Colonic mucosa (tissue), 4 donors: ENCODE results near the gene CACHD1. TPM values are rescaled to one million over a fixed set of nuclear protein-coding genes. Genes with fewer than 3 reads are reported as not detected.

Experiments
- DNase-seq: peaks from one replicate; pipeline ENCODE4 v3.0.0-alpha.2; 2020
- H3K27ac ChIP-seq: fragments of 200-600 bp; one replicate; pipeline ENCODE4 v1.8.0; 2021
- H3K27me3 ChIP-seq: fragments of 200-600 bp; one replicate; pipeline ENCODE4 v1.8.0; 2021
- H3K36me3 ChIP-seq: fragments of 200-600 bp; one replicate; pipeline ENCODE4 v1.8.0; 2021
- H3K4me1 ChIP-seq: fragments of 200-600 bp; one replicate; pipeline ENCODE4 v1.8.0; 2021; ENCODE audit warnings: mild to moderate bottlenecking
- H3K4me3 ChIP-seq: fragments of 200-600 bp; one replicate; pipeline ENCODE4 v1.8.0; 2021
- H3K9ac ChIP-seq, 2 donors: one replicate each; pipeline ENCODE4 v1.7.0; 2013; ENCODE audit warnings: control low read depth in 2 of 2, low read depth in 2 of 2, low read length in 2 of 2
- H3K9me3 ChIP-seq: fragments of 200-600 bp; one replicate; pipeline ENCODE4 v1.8.0; 2021
- intact Hi-C: fragments of 100-400 bp; cut with DNase I; formaldehyde crosslinking; loops from one replicate; pipeline ENCODE4 v1.14.1; 2022
- total RNA-seq, 2 donors: library from RNA; stranded (reverse); fragmentation: NEBNext Ultra II Directional in 1 of 2; extraction: Animal tissue kit (Norgen Biotek cat#: 25700) in 1 of 2; gene quantifications; one replicate each; pipeline ENCODE4 v1.2.1, GENCODE V29; 2021
- TF ChIP-seq, protein P1 (sequence below): fragments of 200-600 bp; IDR thresholded peaks from one replicate; pipeline ENCODE4 v1.8.0; 2022; ENCODE audit warnings: antibody characterized with exemption, mild to moderate bottlenecking
- donor health status: healthy.
- donor health status: DM: no; HTN: no; CAD: no.
- donor health status: DM: no; HTN: no; CAD: no.

The CACHD1 gene
- total RNA-seq, 2 donors from 2014 or later = 1.5 to 2.0 TPM

DNA sequence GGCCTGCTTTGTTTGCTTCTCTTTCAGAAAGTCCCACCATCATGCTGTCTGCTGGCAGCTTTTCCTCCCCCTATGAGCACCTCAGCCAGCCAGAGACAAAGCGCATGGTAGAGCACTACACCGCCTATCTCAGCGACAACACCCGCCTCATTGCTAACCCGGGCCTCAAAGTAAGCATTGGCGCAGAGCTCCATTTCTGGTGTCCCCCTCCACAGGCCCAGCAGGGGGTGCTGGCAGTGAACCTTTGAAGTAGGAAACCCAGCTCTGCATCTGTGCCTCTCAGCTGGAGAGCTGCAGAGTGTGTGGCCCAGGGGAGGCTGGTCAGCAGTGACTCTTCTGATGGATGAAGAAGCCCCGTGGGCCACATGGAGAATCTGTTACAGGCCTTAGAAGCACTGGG lies 193.7 kb downstream of the CACHD1 start:
- TF ChIP-seq, protein P1, sequence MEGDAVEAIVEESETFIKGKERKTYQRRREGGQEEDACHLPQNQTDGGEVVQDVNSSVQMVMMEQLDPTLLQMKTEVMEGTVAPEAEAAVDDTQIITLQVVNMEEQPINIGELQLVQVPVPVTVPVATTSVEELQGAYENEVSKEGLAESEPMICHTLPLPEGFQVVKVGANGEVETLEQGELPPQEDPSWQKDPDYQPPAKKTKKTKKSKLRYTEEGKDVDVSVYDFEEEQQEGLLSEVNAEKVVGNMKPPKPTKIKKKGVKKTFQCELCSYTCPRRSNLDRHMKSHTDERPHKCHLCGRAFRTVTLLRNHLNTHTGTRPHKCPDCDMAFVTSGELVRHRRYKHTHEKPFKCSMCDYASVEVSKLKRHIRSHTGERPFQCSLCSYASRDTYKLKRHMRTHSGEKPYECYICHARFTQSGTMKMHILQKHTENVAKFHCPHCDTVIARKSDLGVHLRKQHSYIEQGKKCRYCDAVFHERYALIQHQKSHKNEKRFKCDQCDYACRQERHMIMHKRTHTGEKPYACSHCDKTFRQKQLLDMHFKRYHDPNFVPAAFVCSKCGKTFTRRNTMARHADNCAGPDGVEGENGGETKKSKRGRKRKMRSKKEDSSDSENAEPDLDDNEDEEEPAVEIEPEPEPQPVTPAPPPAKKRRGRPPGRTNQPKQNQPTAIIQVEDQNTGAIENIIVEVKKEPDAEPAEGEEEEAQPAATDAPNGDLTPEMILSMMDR = no peak
- no peaks in the 10 kb centered on the region for H3K36me3 ChIP-seq
- no peak for DNase-seq
- no peak overlapping the region for H3K4me3 ChIP-seq
- H3K9me3 ChIP-seq = no peaks in the 10 kb centered on the region
- no peak overlapping the region for H3K9ac ChIP-seq
- intact Hi-C loops = no loop called here
- H3K27ac ChIP-seq = no peak overlapping the region
- H3K27me3 ChIP-seq = no peaks in the 10 kb centered on the region
- no peaks in the 10 kb centered on the region for H3K4me1 ChIP-seq

DNA sequence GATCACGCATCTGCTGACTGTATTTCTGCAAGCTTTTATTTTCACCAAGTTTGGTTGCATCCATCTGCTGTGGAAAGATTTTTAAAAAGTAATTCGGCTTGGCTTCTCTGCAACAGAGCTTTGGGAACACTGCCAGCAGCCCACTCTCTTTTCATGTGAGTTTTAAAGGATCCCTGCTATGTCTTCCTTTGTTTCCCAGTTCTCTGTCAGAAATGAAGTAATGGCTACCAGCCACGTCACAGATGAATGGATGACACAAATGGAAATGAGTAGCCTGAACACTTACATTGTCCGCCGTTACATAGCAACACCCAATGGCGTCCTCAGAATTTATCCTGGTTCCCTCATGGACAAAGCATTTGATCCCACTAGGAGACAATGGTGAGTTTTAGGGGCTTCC lies 194.4 kb downstream of the CACHD1 start:
- no peak for DNase-seq
- intact Hi-C loops = no loop called here
- no peaks in the 10 kb centered on the region for H3K36me3 ChIP-seq
- TF ChIP-seq, protein P1 = no peak
- H3K27me3 ChIP-seq = no peaks in the 10 kb centered on the region
- H3K9me3 ChIP-seq = no peaks in the 10 kb centered on the region
- H3K4me3 ChIP-seq = no peak overlapping the region
- H3K4me1 ChIP-seq = no peaks in the 10 kb centered on the region
- no peak overlapping the region for H3K27ac ChIP-seq
- no peak overlapping the region for H3K9ac ChIP-seq

DNA sequence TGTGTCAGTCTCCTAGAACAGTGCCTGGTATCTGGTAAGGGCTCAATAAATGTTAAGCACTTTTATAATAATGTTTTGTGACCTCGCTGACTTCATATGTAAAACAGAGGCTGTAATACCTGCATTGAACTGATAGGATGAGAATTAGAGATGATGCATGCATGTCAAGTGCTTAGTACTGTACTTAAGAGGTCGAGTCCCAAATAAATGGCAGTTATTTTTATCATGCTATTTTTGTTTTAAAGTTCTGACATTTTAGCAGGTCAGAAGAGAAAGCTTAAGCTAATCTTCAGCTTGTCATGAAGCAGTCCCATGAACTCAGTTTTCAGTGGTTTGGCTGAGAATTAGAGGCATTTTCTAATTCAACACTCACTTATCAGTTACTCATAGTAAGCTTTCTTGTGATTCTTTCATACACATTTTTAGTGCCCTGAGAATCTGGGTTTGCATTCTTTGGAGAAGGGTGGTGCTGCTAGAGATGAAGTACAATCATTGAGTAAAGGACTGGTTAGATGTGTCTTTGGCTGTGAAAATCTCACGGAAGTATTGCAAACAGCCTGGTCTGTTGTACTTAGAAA lies 199.3 kb downstream of the CACHD1 start:
- no peaks in the 10 kb centered on the region for H3K9me3 ChIP-seq
- DNase-seq = no peak
- H3K36me3 ChIP-seq = no peaks in the 10 kb centered on the region
- no peaks in the 10 kb centered on the region for H3K4me1 ChIP-seq
- intact Hi-C loops = no loop called here
- no peak overlapping the region for H3K4me3 ChIP-seq
- H3K27me3 ChIP-seq = no peaks in the 10 kb centered on the region
- TF ChIP-seq, protein P1 = no peak
- H3K9ac ChIP-seq = no peak overlapping the region
- H3K27ac ChIP-seq = no peak overlapping the region

DNA sequence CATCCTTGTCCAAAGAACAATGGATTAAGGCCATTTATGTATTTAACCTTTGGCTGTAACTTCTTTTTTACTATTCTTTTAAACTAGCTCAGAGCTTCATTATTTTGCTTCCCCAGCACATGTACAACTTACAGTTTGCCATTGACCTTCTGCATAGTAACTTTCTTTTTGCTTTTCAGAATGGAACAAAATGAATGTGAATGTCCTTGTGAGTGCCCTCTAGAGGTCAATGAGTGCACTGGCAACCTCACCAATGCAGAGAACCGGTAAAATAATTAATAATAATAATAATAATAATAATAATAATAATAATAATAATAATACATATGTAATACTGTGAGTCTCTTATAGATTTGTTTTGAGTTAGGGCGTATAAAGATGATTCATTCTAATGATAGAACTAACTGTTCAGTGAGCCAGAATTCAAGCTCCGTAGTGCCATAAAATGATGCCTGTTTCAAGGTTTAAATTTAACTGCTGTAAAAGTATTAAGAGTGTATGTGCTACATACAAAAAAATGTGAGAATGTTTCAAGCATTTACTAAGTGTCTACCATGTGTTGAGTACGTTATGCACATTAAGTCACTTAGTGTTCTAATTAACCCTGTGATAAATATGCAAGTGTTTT lies 205.9 kb downstream of the CACHD1 start:
- Histone ChIP-seq H3K4me1 (no peaks in the 10 kb centered on the region), H3K36me3 (no peaks in the 10 kb centered on the region), H3K27me3 (no peaks in the 10 kb centered on the region), H3K4me3 (no peak overlapping the region), H3K9ac (no peak overlapping the region), H3K27ac (no peak overlapping the region), H3K9me3 (no peaks in the 10 kb centered on the region)
- TF ChIP-seq, protein P1 = peak; percentile 59
- DNase-seq = no peak
- intact Hi-C loops = loop anchor here (2.0 to 10.0 kb wide), 2 partner anchors 181 to 409 kb away; no protein-coding TSS in a partner anchor

DNA sequence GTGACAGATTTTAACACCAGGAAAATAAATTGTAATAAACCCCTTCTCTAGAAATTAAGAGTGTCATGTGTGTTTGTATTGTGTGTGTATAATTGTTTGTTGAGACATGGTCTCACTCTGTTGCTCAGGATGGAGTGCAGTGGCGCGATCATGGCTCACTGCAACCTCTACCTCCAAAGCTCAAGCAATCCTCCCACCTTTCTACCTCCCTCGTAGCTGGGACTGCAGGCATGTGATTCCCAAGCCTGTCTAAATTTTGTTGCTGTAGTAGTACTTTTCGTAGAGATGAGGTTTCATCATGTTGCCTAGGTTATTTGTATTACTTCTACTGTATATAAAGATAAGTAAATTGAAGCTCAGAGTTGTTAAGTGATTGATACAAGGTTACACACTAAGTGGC lies 206.5 kb downstream of the CACHD1 start:
- no peak overlapping the region for H3K27ac ChIP-seq
- H3K9me3 ChIP-seq = no peaks in the 10 kb centered on the region
- no peaks in the 10 kb centered on the region for H3K36me3 ChIP-seq
- TF ChIP-seq, protein P1 = no peak
- H3K27me3 ChIP-seq = no peaks in the 10 kb centered on the region
- H3K4me1 ChIP-seq = no peaks in the 10 kb centered on the region
- intact Hi-C loops = loop anchor here (2.0 to 10.0 kb wide), 2 partner anchors 182 to 410 kb away; no protein-coding TSS in a partner anchor
- no peak overlapping the region for H3K4me3 ChIP-seq
- no peak for DNase-seq
- H3K9ac ChIP-seq = no peak overlapping the region
